ENCODE measurements around the gene TRIM45.
"Not testable (repeated sequence)": the region's sequence is repeated elsewhere in the genome, so short reads cannot be mapped to it uniquely, and the experiment has no call there.

The TRIM45 gene

GRCh38 chr1:117162816-117163215 lies 41.3 kb upstream of the TRIM45 start:
- Histone ChIP-seq H3K27ac (no peak overlapping the region), H3K27me3 (peaks cover 0 to 5% of the 10 kb centered on the region in 2 donors), H3K36me3 (no peaks in the 10 kb centered on the region), H3K4me3 (no peak overlapping the region), H3K9me3 (no peaks in the 10 kb centered on the region), H3K4me1 (no peaks in the 10 kb centered on the region)
- intact Hi-C loops (cut with DNase I; ENCODE audit: low total_unique reads) = no loop called here
- TF ChIP-seq CTCF (IDR thresholded peaks at IDR 0.05) = no peak
- no peak for DNase-seq

- H3K9me3 ChIP-seq = no peaks in the 10 kb centered on the region
- no peaks in the 10 kb centered on the region for H3K36me3 ChIP-seq
- H3K27ac ChIP-seq = no peak overlapping the region
- no peak overlapping the region for H3K4me3 ChIP-seq
- DNase-seq = no peak
- intact Hi-C loops (cut with DNase I; ENCODE audit: low total_unique reads) = no loop called here
- no peaks in the 10 kb centered on the region for H3K4me1 ChIP-seq
- TF ChIP-seq CTCF (IDR thresholded peaks at IDR 0.05) = no peak
- H3K27me3 ChIP-seq = peaks cover 0 to 5% of the 10 kb centered on the region in 2 donors
Observed at GRCh38 chr1:117161887-117162286, 40.3 kb upstream of the TRIM45 start.

- H3K27ac ChIP-seq; H3K27me3 ChIP-seq; H3K4me1 ChIP-seq; H3K9me3 ChIP-seq; intact Hi-C loops (cut with DNase I; ENCODE audit: low total_unique reads); H3K4me3 ChIP-seq; DNase-seq; H3K36me3 ChIP-seq: not testable (repeated sequence)
Observed at GRCh38 chr1:117151305-117151704, 29.8 kb upstream of the TRIM45 start.

GRCh38 chr1:117150316-117150715 lies 28.8 kb upstream of the TRIM45 start:
- no peak for DNase-seq
- Histone ChIP-seq H3K27me3 (peaks cover 0 to 4% of the 10 kb centered on the region in 2 donors), H3K27ac (no peak overlapping the region), H3K4me3 (no peak overlapping the region), H3K36me3 (no peaks in the 10 kb centered on the region), H3K9me3 (no peaks in the 10 kb centered on the region), H3K4me1 (no peaks in the 10 kb centered on the region)
- intact Hi-C loops (cut with DNase I; ENCODE audit: low total_unique reads) = no loop called here
- TF ChIP-seq CTCF (IDR thresholded peaks at IDR 0.05) = no peak

GRCh38 chr1:117147856-117148588 lies 26.5 kb upstream of the TRIM45 start:
- H3K36me3 ChIP-seq = no peaks in the 10 kb centered on the region
- no peak for DNase-seq
- no peak overlapping the region for H3K4me3 ChIP-seq
- H3K4me1 ChIP-seq = no peaks in the 10 kb centered on the region
- peaks cover 0 to 4% of the 10 kb centered on the region in 2 donors for H3K27me3 ChIP-seq
- intact Hi-C loops (cut with DNase I; ENCODE audit: low total_unique reads) = no loop called here
- no peaks in the 10 kb centered on the region for H3K9me3 ChIP-seq
- no peak overlapping the region for H3K27ac ChIP-seq
- TF ChIP-seq CTCF (IDR thresholded peaks at IDR 0.05) = no peak

GRCh38 chr1:117147341-117147831 lies 25.8 kb upstream of the TRIM45 start:
- Histone ChIP-seq H3K27me3 (peaks cover 0 to 4% of the 10 kb centered on the region in 2 donors), H3K4me1 (no peaks in the 10 kb centered on the region), H3K4me3 (no peak overlapping the region), H3K9me3 (no peaks in the 10 kb centered on the region), H3K27ac (no peak overlapping the region), H3K36me3 (no peaks in the 10 kb centered on the region)
- no peak for TF ChIP-seq CTCF (IDR thresholded peaks at IDR 0.05)
- DNase-seq = no peak
- intact Hi-C loops (cut with DNase I; ENCODE audit: low total_unique reads) = no loop called here

All from tibial artery (tissue), 4 donors.